Activated naive CD4-positive, alpha-beta T cell treated with anti-CD3 and anti-CD28 coated beads, Interleukin-2, amount 50 U/mL, for 24 hours (primary cell): Measurements from ENCODE around the gene ZNF669.
A peak's percentile ranks its signal among the peaks of the same experiment; 100 is the strongest.

ENCODE experiments used
- H3K27ac Mint-ChIP-seq: one replicate; pipeline ENCODE4 v1.8.0; 2021; ENCODE audit warnings: mild to moderate bottlenecking, mixed read lengths
- H3K27me3 Mint-ChIP-seq: one replicate; pipeline ENCODE4 v1.8.0; 2021; ENCODE audit warnings: mixed read lengths
- H3K36me3 Mint-ChIP-seq: one replicate; pipeline ENCODE4 v1.8.0; 2021; ENCODE audit warnings: mixed read lengths
- H3K4me1 Mint-ChIP-seq: one replicate; pipeline ENCODE4 v1.8.0; 2021; ENCODE audit warnings: mixed read lengths
- H3K4me3 Mint-ChIP-seq: one replicate; pipeline ENCODE4 v1.8.0; 2021; ENCODE audit warnings: mild to moderate bottlenecking, mixed read lengths
- H3K9me3 Mint-ChIP-seq: one replicate; pipeline ENCODE4 v1.8.0; 2021; ENCODE audit warnings: mixed read lengths

ZNF669 gene

DNA sequence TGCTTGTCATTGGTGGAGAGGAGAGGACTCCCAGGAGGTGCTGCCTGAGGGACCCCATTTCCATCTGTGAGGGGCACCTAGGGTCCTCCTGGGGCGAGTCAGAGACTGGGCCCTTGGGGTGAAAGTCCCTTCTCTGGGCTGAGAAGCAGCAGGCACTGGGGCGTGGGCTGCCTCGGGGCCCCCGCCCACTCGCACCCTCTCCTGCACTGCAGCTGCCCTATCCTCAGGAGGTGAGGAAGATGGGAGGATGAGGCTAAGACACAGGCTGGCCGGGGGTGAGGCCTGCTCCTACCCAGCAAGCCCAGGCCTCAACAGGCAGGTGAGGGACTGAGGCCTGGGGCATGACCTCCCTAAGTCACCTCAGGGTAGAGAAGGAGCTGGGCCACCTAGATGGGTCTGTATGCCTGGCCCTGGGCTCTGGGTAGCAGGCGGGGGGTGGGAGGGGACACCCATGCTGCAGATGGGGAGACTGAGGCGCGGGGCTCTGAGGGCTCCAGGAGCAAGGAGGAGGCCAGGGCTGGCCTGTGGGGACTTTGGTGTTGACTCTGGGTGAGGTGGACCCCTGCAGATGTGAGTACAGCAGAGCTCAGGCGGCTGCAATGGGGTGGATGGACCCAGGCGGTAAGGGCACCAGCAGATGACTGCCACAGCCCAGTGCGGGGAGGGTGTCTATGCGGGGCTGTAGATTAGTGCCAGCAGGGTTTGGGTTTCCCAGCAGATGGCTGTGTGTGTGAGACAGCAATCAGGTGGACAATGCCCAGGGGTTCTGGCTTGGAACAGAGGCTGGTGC, 10.4 kb upstream of the ZNF669 start:
- Mint-ChIP-seq H3K27ac (peak overlapping the region; percentile 72), H3K4me1 (peaks cover 10% of the 10 kb centered on the region), H3K36me3 (no peaks in the 10 kb centered on the region), H3K27me3 (peaks cover 10% of the 10 kb centered on the region), H3K4me3 (no peak overlapping the region), H3K9me3 (no peaks in the 10 kb centered on the region)

DNA sequence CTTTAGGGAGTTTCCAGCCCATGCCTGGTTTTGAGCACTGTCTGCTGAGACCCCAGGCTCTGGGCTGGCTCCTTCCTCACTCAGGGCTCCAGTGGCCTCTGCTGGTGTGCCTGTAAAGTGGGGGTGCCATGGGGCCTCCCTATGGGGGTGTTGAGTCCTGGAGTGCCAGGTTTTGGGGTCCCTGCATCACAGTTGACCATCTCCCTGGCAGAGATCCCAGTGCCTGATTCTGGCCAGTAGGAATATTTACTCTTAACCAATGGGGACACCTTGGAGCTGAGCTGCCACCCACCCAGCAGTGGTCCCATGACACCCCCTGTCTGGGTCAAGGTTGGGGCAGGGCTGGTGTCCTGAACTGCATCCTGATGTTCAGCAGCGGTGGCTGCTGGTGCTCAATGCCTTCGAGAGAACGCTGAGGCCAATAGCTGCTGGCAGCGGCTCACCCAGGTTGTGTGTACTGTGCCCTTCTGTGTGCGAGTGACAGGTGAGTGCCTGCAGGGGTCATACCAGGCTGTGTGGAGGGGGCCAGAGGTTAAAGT, 9.6 kb upstream of the ZNF669 start:
- Mint-ChIP-seq H3K4me1 (peaks cover 10% of the 10 kb centered on the region), H3K36me3 (no peaks in the 10 kb centered on the region), H3K4me3 (no peak overlapping the region), H3K27ac (no peak overlapping the region), H3K27me3 (peaks cover 15% of the 10 kb centered on the region), H3K9me3 (no peaks in the 10 kb centered on the region)

DNA sequence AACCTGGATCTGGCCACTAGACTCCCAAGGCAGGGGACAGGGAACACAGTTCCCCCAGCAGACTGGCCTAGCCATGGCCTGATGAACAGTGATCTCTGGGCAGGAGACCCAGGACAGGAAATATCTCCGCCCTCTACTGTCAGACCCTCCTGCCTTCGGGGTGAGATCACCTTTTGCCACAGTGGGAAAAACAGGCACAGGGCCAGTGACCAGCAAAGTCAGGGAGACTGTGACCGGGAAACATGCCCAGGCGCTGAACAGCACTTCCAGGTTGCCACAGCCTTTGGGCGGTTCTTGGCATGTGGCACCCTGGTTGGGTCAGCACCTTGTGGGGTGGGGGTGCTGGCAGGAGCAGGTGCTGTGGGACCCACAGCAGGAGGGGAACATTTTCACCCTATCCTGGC, 8.9 kb upstream of the ZNF669 start:
- Mint-ChIP-seq H3K27me3 (peaks cover 22% of the 10 kb centered on the region), H3K4me3 (peak overlapping the region; percentile 19), H3K36me3 (peaks cover 2% of the 10 kb centered on the region), H3K4me1 (peaks cover 10% of the 10 kb centered on the region), H3K9me3 (no peaks in the 10 kb centered on the region), H3K27ac (no peak overlapping the region)

DNA sequence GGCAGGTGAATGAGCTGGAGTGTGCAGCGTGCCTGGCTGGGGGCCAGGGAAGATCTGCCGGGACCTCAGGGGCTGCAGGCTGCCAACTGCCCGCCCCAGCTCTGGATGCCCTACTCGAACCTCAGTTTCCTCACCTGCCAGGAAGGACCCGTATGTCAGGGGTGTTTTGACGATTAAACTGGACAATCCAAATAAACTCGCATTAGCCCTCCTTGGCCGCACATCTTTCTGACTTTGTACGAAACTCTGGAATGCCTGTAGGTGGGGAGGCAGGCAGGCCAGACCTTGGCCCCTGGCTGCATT, 8.3 kb upstream of the ZNF669 start:
- Mint-ChIP-seq H3K36me3 (peaks cover 3% of the 10 kb centered on the region), H3K9me3 (peaks cover 1% of the 10 kb centered on the region), H3K4me1 (peaks cover 10% of the 10 kb centered on the region), H3K4me3 (peak overlapping the region; percentile 42), H3K27me3 (peaks cover 27% of the 10 kb centered on the region), H3K27ac (no peak overlapping the region)

DNA sequence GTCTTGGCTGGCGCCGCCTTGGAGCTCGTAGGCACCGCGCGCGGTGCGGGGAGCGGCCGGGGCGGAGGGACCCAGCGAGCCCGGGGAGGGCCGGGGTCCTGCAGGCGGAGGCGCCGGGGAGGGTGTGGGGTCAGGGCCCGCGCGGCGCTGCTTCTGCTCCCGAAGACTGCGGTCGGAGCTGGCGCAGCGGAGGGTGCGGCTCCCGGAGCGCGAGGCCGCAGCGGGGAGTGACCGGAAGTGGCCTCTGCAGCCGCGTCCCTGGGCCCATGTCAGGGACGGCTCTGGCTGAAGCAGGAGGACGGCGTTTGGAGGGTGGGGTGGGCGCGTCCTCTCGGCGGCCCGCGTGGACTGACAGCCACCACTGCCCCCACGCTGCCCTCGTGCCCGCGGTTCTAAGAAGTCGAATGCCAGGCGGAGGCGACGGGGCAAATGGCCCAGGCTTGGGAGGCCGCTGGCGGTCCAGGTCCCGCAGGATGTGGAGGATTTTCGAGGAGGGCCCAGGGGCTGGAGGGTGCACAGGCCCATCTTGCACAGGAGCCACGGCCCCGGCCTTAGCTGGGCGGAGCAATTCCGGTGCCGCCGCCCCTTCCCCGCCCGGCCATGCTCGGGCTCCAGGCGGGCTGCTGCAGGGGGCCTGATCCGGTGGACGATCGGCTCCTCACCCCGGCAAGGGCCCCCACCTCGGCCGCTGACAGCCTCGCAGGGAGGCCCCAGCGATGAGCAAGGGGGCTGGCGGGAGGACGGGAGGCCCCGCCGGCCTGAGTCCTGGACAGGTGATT, 7.7 kb upstream of the ZNF669 start:
- Mint-ChIP-seq H3K4me3 (no peak overlapping the region), H3K27ac (no peak overlapping the region), H3K9me3 (peaks cover 4% of the 10 kb centered on the region), H3K4me1 (peaks cover 10% of the 10 kb centered on the region), H3K27me3 (peaks cover 30% of the 10 kb centered on the region), H3K36me3 (peaks cover 6% of the 10 kb centered on the region)

DNA sequence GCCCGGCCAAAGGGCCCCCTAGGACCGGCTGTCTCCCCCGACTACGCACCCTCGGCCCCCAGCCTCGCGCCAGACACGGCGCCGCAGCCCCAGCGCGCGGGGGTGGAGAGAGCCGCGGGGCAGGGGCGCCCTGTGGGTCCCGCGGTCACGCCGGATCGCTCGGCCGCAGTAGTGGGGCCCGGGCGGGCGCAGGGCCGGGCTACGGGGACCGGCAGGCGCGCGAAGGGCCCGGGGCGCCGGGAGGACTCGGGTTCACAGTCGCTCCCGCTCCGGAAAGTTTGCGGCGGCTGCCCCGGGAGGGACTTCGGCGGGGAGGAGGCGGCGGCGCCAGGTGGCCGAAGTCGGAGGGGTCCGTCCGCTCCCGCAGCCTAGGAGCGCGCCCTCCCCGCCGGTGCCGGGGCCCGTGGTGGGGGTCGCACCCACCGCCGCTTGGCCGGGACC, 7.1 kb upstream of the ZNF669 start:
- Mint-ChIP-seq H3K27ac (no peak overlapping the region), H3K27me3 (peaks cover 30% of the 10 kb centered on the region), H3K9me3 (peaks cover 4% of the 10 kb centered on the region)

DNA sequence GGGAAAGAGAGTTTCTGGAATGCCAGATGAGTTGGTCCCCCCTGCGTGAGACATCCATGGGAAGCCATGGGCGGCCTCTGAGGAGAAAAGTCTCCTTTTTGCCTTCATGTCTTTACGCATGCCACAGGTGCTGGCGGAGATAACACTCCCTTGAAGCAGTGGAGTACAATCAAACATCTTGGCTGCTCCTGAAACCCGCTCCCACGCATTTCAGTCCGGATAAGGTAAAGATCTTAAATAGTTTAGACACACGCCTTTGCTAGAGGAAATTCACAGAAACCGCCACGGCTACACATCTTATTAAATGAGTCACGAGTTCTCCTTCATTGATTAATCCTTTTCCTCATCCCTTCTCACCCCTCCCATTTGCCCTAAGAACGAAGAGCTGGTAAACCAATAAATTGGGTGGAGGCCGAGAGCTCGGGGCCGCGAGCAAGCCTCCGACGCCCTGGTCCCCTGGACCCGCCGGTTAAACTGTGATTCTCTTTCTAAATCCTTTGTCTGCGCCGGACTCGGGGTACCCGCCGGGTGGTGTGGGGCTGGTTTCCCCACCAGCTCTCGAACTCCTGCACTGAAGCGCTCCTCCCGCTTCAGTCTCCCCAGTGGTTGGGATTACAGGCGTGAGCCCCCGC, 6.6 kb upstream of the ZNF669 start:
- Mint-ChIP-seq H3K4me3 (peak overlapping the region; percentile 81), H3K27ac (no peak overlapping the region), H3K36me3 (peaks cover 6% of the 10 kb centered on the region), H3K27me3 (peaks cover 30% of the 10 kb centered on the region), H3K4me1 (peaks cover 10% of the 10 kb centered on the region), H3K9me3 (peaks cover 4% of the 10 kb centered on the region)

More for the DNA sequence above, 7.1 kb upstream of the ZNF669 start:
- Mint-ChIP-seq H3K4me1 (peaks cover 10% of the 10 kb centered on the region), H3K4me3 (peak overlapping the region; percentile 81), H3K36me3 (peaks cover 6% of the 10 kb centered on the region)

DNA sequence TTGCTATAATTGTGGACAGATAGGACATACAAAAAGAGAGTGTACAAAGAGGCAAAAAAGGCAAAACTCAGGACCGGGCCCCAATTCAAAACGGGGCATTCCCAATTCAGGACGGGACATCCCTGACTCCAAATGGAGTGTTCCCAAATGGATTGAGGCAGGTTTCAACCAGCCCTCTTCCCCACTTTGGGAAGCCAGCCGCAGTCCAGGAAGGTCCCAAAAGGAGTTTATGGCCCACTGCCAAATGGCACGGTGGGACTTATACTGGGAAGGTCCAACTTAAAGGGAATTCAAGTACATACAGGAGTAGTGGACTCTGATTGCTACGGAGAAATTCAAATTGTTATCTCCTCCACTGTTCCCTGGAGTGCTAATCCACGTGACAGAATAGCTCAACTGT, 3.5 kb upstream of the ZNF669 start:
- H3K4me3 Mint-ChIP-seq, result no peak overlapping the region
- peaks cover 29% of the 10 kb centered on the region for H3K27me3 Mint-ChIP-seq
- peaks cover 4% of the 10 kb centered on the region for H3K9me3 Mint-ChIP-seq
- H3K4me1 Mint-ChIP-seq, result peaks cover 24% of the 10 kb centered on the region
- no peak overlapping the region for H3K27ac Mint-ChIP-seq
- H3K36me3 Mint-ChIP-seq, result peaks cover 10% of the 10 kb centered on the region

DNA sequence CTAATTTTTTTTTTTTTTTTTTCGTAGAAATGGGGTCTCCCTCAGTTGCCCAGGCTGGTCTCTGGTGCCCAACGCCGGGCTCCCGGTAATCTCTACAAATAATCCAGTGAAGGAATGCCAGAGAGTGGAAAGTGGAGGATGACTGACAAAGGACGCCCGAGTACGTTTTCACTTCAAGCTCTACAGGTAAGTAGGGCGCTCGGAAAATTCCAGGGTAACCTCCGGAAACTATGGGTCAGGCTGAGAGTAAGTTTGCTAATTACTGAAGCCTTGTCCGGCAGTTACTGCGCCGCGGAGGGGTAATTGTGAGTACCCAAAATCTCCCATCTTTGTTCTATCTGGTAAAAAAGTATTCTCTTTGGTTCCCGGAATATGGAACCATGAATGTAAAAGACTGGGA, 1.8 kb upstream of the ZNF669 start:
- H3K27me3 Mint-ChIP-seq, result peaks cover 27% of the 10 kb centered on the region
- peaks cover 4% of the 10 kb centered on the region for H3K9me3 Mint-ChIP-seq
- H3K4me3 Mint-ChIP-seq, result no peak overlapping the region
- H3K4me1 Mint-ChIP-seq, result peaks cover 27% of the 10 kb centered on the region
- peaks cover 24% of the 10 kb centered on the region for H3K36me3 Mint-ChIP-seq
- no peak overlapping the region for H3K27ac Mint-ChIP-seq

DNA sequence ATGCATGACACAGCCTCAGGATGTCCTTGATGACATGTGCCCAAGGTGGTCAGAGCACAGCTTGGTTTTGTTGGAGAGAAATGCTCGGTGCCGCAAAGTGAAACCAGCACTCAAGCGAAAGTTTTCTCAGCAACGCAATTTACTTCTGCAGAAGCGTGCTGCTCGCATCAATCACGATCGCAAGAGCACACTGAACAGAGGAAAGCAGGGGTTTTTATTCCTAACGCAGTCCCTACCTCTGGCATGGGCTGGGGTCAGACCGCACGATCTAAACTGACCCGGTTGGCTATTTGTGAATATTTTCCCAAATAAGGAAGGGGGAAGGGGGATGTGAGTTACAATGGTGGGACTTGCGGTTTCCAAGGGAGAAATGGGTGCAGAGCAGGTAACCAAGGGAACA, 809 bp upstream of the ZNF669 start:
- H3K9me3 Mint-ChIP-seq, result peaks cover 9% of the 10 kb centered on the region
- H3K4me1 Mint-ChIP-seq, result peaks cover 22% of the 10 kb centered on the region
- peaks cover 32% of the 10 kb centered on the region for H3K36me3 Mint-ChIP-seq
- H3K27me3 Mint-ChIP-seq, result peaks cover 24% of the 10 kb centered on the region
- H3K27ac Mint-ChIP-seq, result no peak overlapping the region
- H3K4me3 Mint-ChIP-seq, result no peak overlapping the region

DNA sequence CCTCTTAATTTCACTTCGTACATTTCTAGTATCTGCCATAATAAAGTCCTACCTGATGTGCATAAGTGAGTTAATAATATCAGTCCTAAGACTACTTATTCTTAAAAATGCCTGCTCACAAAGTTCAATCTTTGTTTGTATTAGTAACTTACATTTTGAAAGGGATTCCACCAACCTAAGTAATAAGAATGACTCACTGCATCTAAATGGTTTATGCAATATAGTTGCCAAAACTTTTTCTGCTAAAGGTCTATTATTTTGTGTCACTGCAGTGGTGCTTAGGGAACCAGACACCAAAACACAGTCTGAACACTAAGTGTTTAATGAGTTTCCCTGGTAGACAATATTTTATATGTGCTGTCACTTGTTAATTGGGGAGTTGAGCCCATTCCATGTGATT, 1.8 kb downstream of the ZNF669 start:
- Mint-ChIP-seq H3K9me3 (peaks cover 7% of the 10 kb centered on the region), H3K27me3 (peaks cover 3% of the 10 kb centered on the region), H3K4me1 (peaks cover 17% of the 10 kb centered on the region), H3K27ac (no peak overlapping the region), H3K36me3 (peaks cover 42% of the 10 kb centered on the region), H3K4me3 (peak overlapping the region; percentile 65)

DNA sequence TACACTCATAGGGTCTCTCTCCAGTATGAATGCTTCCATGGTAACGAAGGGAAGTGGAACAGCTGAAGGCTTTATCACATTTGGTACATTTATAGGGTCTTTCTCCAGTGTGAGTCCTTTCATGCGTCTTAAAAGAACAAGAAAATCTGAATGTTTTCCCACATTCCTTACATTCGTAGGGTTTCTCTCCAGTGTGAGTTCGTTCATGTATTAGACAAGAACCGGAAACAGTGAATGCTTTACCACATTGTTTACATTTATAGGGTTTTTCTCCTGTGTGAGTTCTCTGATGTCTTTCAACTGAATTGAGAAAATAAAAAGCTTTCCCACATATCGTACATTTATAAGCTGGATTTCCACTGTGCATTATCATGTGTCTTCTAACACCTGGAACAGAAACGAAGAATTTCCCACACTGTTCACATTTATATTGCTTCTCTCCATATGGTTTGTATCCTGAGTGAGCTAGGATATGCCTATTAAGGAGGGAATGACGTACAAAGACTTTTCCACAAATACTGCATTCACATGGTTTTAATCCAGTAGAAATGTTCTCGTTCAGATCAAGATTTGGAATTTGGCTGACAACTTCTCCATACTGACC, 3.4 kb downstream of the ZNF669 start:
- Mint-ChIP-seq H3K4me3 (peak overlapping the region; percentile 11), H3K4me1 (peaks cover 17% of the 10 kb centered on the region), H3K27ac (no peak overlapping the region), H3K36me3 (peaks cover 51% of the 10 kb centered on the region), H3K27me3 (no peaks in the 10 kb centered on the region), H3K9me3 (peaks cover 11% of the 10 kb centered on the region)

DNA sequence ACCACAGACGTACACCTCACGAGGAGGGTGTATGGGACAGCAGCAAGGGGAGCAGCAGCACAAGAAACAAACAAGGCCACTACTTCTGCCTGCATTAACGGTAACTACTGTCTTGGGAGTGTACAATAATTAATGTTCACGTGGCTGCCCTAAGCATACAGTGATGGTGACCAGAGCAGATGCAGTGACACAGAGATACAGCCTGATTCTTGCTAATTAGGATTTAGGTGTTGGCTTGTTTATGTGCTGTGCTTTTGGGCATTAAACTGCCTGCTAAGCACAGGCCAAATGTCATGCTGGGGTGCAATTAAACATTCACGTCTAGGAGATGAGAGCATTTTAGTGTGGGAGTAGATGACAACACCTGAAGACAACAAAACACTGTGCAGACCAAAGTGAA, 7.2 kb downstream of the ZNF669 start:
- Mint-ChIP-seq H3K36me3 (peaks cover 44% of the 10 kb centered on the region), H3K27ac (no peak overlapping the region), H3K4me1 (no peaks in the 10 kb centered on the region), H3K4me3 (no peak overlapping the region), H3K27me3 (no peaks in the 10 kb centered on the region), H3K9me3 (peaks cover 13% of the 10 kb centered on the region)

DNA sequence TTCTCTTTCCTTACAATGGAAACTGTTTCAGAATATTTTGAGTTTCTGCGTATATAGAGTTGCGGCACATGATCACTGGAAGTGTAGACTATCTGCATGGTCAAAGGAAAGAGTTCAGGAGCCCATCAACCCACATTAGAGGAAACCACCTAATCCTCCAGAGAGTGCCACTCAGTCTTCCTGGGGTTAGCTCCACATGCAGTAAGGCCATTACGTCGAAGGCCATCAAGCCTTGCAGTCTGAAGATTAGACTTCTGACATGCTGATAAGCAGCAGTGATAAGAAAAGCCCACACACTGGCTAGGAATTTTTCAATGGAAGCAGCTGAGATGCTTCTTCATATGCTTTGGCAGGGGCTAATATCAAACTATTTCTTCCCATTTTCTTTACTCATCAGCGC, 7.6 kb downstream of the ZNF669 start:
- Mint-ChIP-seq H3K27ac (no peak overlapping the region), H3K4me3 (no peak overlapping the region)

DNA sequence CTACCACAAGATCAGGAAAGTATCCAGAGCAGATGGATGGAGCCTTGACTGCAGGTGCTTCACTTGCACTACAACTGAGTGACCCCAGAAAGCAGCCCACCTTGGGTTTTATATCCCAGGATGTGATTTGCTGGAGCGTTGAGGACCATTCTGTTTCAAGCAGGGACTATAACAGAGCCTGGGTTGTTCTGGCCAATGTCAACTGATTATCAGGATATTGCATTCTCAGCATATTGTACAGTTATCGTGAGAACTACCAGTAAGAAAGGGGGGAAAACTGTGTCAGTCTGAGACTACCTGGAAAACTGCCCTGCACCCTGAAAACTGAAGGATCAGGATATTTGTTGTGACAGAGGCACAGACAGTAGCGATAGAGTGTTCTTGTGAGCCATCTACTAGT, 8.0 kb downstream of the ZNF669 start:
- no peak overlapping the region for H3K27ac Mint-ChIP-seq
- no peaks in the 10 kb centered on the region for H3K4me1 Mint-ChIP-seq
- peaks cover 13% of the 10 kb centered on the region for H3K9me3 Mint-ChIP-seq
- no peaks in the 10 kb centered on the region for H3K27me3 Mint-ChIP-seq
- H3K36me3 Mint-ChIP-seq, result peaks cover 38% of the 10 kb centered on the region
- no peak overlapping the region for H3K4me3 Mint-ChIP-seq

More for the DNA sequence above, 7.6 kb downstream of the ZNF669 start:
- H3K36me3 Mint-ChIP-seq, result peaks cover 41% of the 10 kb centered on the region
- H3K9me3 Mint-ChIP-seq, result peaks cover 13% of the 10 kb centered on the region
- no peaks in the 10 kb centered on the region for H3K27me3 Mint-ChIP-seq
- H3K4me1 Mint-ChIP-seq, result no peaks in the 10 kb centered on the region
